ENCODE measurements around the gene ZNF664.

- TF ChIP-seq CTCF (IDR thresholded peaks at IDR 0.05; ENCODE audit: insufficient read depth, low read depth, low read length) (no peak), EZH2 (IDR thresholded peaks at IDR 0.05; ENCODE audit: insufficient read depth, low read length) (no peak)
Observed at GRCh38 chr12:124007826-124008570, 35.0 kb downstream of the ZNF664 start.

Data from astrocyte (in vitro differentiated cells and primary cell).